OCI-LY3 (cell line): ENCODE results near the gene MAML2.

Source experiments
- H2AFZ ChIP-seq: fragments of 200-600, 300-600 bp; shearing (Covaris generic); 2 replicates; pipeline ENCODE4 v1.6.0; 2014; ENCODE audit warnings: antibody characterized with exemption, low read depth, low read length
- H3K27ac ChIP-seq: fragments of 200-600, 300-600 bp; sonication (generic); 2 replicates; pipeline ENCODE4 v1.5.1; 2014; ENCODE audit warnings: mild to moderate bottlenecking, low read length, moderate library complexity, mixed read lengths
- H3K27me3 ChIP-seq: fragments of 200-600, 300-600 bp; sonication (generic); 2 replicates; pipeline ENCODE4 v1.6.1; 2014; ENCODE audit warnings: low read depth, low read length, mixed read lengths
- H3K36me3 ChIP-seq: fragments of 200-600, 300-600 bp; sonication (generic); replicated peaks from 2 replicates; pipeline ENCODE3; 2014; ENCODE audit warnings: low read depth, low read length, mixed read lengths
- H3K4me1 ChIP-seq: fragments of 300-600, 200-600 bp; sonication (generic); 2 replicates; pipeline ENCODE4 v1.6.1; 2014; ENCODE audit warnings: low read length, mixed read lengths
- H3K4me2 ChIP-seq: fragments of 200-600, 300-600 bp; sonication (generic); 2 replicates; pipeline ENCODE4 v1.6.1; 2014; ENCODE audit warnings: low read length, mixed read lengths
- H3K4me3 ChIP-seq: fragments of 300-600, 200-600 bp; sonication (generic); 2 replicates; pipeline ENCODE4 v1.5.1; 2014; ENCODE audit warnings: antibody characterized with exemption, mild to moderate bottlenecking, low read length, moderate library complexity
- H3K79me2 ChIP-seq: fragments of 300-600, 200-600 bp; shearing (Covaris generic); 2 replicates; pipeline ENCODE4 v1.6.1; 2014; ENCODE audit warnings: mild to moderate bottlenecking, low read length, mixed read lengths
- H3K9ac ChIP-seq: fragments of 300-600, 200-600 bp; shearing (Covaris generic); 2 replicates; pipeline ENCODE4 v1.6.0; 2014; ENCODE audit warnings: mild to moderate bottlenecking, low read length, moderate library complexity
- H3K9me3 ChIP-seq: fragments of 200-600, 300-600 bp; shearing (Covaris generic); 2 replicates; pipeline ENCODE4 v1.6.1; 2014; ENCODE audit warnings: low read length, mixed read lengths; ENCODE audit not compliant: insufficient read depth
- H4K20me1 ChIP-seq: fragments of 200-600, 300-600 bp; sonication (generic); 2 replicates; pipeline ENCODE4 v1.6.1; 2016; ENCODE audit warnings: low read length, mixed read lengths; ENCODE audit not compliant: insufficient read depth
- EZH2phosphoT487 ChIP-seq: fragments of 200-600 bp; shearing (Covaris generic); IDR thresholded peaks from 2 replicates; pipeline ENCODE4 v1.6.1; 2018; ENCODE audit warnings: antibody characterized with exemption, mixed run types, low read depth
- TF ChIP-seq, protein P1 (sequence below): fragments of 200-600, 300-600 bp; sonication (generic); IDR thresholded peaks from 2 replicates; pipeline ENCODE4 v1.5.1; 2014; ENCODE audit warnings: antibody characterized with exemption, low read length, low read depth

MAML2 gene

DNA sequence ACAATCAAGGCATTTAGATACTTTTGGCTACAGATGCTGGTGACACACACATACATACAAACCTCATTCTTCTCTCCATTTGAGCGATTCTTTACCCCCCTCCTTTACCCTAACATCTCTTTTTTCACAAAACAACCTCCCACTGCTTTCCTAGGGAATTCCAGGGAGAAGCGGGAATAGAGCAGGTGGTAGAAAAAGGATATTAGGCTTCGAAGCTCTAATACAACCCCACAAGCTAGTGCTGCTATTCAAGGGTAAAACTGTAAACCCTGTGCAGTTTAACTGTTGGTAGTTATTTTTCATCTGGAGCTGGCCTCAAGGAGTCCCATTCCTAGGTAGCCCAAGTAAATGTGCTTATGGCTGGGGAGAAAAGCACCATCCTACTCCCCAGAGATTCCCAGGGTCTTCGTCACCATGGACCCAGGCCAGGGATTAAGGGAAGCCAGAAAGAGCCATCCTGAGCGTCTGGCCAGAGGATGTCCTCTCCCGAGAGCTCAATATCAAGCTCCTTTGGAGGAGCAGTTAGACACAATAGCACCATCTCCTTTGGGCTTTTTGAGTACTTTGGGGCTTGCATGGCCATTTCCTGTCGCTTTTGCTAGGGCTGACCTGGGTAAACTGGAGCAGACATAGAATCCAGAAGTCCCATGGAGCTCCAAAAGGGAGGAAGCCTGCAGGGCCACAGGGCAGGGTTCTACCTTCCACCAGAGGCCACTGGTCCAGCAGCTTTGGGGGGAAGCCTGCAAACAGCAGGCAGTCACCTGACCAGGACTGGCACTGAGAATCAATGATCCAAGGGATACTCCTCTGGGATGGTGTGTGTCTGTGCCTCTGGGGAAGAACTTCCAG is 3.1 kb downstream of the MAML2 start:
- peak overlapping the region; percentile 68 for H3K9ac ChIP-seq
- H3K4me2 ChIP-seq = peak overlapping the region; percentile 96
- H3K27me3 ChIP-seq = no peaks in the 10 kb centered on the region
- H3K27ac ChIP-seq = peak overlapping the region; percentile 89
- TF ChIP-seq, protein P1, sequence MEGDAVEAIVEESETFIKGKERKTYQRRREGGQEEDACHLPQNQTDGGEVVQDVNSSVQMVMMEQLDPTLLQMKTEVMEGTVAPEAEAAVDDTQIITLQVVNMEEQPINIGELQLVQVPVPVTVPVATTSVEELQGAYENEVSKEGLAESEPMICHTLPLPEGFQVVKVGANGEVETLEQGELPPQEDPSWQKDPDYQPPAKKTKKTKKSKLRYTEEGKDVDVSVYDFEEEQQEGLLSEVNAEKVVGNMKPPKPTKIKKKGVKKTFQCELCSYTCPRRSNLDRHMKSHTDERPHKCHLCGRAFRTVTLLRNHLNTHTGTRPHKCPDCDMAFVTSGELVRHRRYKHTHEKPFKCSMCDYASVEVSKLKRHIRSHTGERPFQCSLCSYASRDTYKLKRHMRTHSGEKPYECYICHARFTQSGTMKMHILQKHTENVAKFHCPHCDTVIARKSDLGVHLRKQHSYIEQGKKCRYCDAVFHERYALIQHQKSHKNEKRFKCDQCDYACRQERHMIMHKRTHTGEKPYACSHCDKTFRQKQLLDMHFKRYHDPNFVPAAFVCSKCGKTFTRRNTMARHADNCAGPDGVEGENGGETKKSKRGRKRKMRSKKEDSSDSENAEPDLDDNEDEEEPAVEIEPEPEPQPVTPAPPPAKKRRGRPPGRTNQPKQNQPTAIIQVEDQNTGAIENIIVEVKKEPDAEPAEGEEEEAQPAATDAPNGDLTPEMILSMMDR = no peak
- TF ChIP-seq EZH2phosphoT487 = no peak
- H3K9me3 ChIP-seq = no peaks in the 10 kb centered on the region
- peaks cover 16% of the 10 kb centered on the region for H4K20me1 ChIP-seq
- peak overlapping the region; percentile 86 for H3K4me3 ChIP-seq
- peaks cover 75% of the 10 kb centered on the region for H3K79me2 ChIP-seq
- H3K4me1 ChIP-seq = peaks cover 57% of the 10 kb centered on the region
- peaks cover 5% of the 10 kb centered on the region for H3K36me3 ChIP-seq
- no peak overlapping the region for H2AFZ ChIP-seq

GRCh38 chr11:96338910-96339705 is 3.9 kb downstream of the MAML2 start:
- Histone ChIP-seq H3K4me2 (peak overlapping the region; percentile 96), H3K27ac (peak overlapping the region; percentile 89), H3K79me2 (peaks cover 83% of the 10 kb centered on the region), H3K9me3 (no peaks in the 10 kb centered on the region), H4K20me1 (peaks cover 16% of the 10 kb centered on the region), H3K9ac (peak overlapping the region; percentile 68), H3K36me3 (peaks cover 12% of the 10 kb centered on the region), H3K27me3 (no peaks in the 10 kb centered on the region), H3K4me1 (peaks cover 55% of the 10 kb centered on the region), H2AFZ (no peak overlapping the region), H3K4me3 (peak overlapping the region; percentile 86)
- TF ChIP-seq EZH2phosphoT487 = no peak
- TF ChIP-seq, protein P1 = no peak

DNA sequence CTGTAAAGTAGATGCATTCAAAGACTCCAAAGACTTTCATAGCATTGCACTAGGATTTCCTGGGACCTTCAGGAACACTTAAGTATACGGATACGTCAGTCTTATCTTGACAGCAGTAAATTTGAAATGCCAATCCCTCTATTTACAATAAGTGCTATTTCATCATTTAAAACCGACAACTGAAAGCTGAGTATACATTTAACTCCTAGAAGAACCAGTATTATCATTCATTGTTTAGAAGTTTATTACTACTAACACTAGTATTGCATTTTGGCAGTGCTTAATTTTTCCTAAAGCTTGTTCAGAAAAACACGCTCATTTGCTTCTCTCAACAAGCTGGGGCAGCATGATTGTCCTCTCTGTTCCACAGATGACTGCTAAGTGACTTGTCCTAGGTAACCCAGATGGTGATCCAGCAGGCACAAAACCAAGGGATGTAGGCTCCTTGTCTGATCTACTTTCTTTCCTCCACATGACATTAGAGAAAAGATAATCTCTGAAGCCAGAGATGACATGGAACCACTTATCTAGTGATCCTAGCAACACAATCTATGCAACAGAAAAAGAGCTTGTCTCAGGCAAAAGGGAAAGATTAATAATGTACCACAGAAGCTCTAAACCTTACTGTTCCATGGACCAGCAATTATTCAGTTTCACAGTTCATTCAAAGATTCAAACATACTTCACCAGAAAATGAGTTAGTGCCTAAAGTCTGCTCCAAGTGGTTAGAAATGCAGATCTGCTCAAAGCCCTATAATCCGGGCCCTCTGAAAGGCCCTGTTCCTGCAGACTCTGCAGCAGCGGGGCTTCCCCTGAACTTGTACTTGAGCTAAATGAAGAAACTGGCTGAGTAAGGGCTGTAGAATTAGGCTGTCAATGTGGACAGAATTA is 5.2 kb downstream of the MAML2 start:
- H3K27ac ChIP-seq = peak overlapping the region; percentile 89
- H3K36me3 ChIP-seq = peaks cover 12% of the 10 kb centered on the region
- TF ChIP-seq, protein P1 = no peak
- H3K79me2 ChIP-seq = peaks cover 85% of the 10 kb centered on the region
- peaks cover 16% of the 10 kb centered on the region for H4K20me1 ChIP-seq
- peak overlapping the region; percentile 96 for H3K4me2 ChIP-seq
- no peak overlapping the region for H2AFZ ChIP-seq
- H3K4me3 ChIP-seq = peak overlapping the region; percentile 86
- H3K9me3 ChIP-seq = no peaks in the 10 kb centered on the region
- no peaks in the 10 kb centered on the region for H3K27me3 ChIP-seq
- H3K4me1 ChIP-seq = peaks cover 48% of the 10 kb centered on the region
- peak overlapping the region; percentile 12; the same call in 1 of the 2 replicates for H3K9ac ChIP-seq
